OCI-LY3 (cell line): ENCODE data around the gene ASCC1.
"Not testable (repeated sequence)": the region's sequence is repeated elsewhere in the genome, so short reads cannot be mapped to it uniquely, and the experiment has no call there.

Source experiments
- EZH2phosphoT487 ChIP-seq: fragments of 200-600 bp; shearing (Covaris generic); IDR thresholded peaks from 2 replicates; pipeline ENCODE4 v1.6.1; 2018; ENCODE audit warnings: antibody characterized with exemption, mixed run types, low read depth
- TF ChIP-seq, protein P1 (sequence below): fragments of 200-600, 300-600 bp; sonication (generic); IDR thresholded peaks from 2 replicates; pipeline ENCODE4 v1.5.1; 2014; ENCODE audit warnings: antibody characterized with exemption, low read length, low read depth

DNA sequence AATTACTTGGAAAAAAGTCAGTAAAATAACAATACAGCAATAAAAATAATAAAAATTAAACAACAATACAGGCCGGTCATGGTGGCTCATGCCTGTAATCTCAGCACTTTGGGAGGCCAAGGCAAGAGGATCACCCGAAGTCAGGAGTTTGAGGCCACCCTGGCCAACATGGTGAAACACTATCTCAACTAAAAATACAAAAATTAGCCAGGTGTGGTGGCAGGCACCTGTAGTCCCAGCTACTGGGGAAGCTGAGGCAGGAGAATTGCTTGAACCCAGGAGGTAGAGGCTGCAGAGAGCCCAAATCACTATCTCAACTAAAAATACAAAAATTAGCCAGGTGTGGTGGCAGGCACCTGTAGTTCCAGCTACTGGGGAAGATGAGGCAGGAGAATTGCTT lies 4.2 kb downstream of the ASCC1 start:
- TF ChIP-seq, protein P1, sequence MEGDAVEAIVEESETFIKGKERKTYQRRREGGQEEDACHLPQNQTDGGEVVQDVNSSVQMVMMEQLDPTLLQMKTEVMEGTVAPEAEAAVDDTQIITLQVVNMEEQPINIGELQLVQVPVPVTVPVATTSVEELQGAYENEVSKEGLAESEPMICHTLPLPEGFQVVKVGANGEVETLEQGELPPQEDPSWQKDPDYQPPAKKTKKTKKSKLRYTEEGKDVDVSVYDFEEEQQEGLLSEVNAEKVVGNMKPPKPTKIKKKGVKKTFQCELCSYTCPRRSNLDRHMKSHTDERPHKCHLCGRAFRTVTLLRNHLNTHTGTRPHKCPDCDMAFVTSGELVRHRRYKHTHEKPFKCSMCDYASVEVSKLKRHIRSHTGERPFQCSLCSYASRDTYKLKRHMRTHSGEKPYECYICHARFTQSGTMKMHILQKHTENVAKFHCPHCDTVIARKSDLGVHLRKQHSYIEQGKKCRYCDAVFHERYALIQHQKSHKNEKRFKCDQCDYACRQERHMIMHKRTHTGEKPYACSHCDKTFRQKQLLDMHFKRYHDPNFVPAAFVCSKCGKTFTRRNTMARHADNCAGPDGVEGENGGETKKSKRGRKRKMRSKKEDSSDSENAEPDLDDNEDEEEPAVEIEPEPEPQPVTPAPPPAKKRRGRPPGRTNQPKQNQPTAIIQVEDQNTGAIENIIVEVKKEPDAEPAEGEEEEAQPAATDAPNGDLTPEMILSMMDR: not testable (repeated sequence)
- TF ChIP-seq EZH2phosphoT487: not testable (repeated sequence)
